Measurements from ENCODE around the gene OGG1.
"Not testable (repeated sequence)": the region's sequence is repeated elsewhere in the genome, so short reads cannot be mapped to it uniquely, and the experiment has no call there.

The OGG1 gene

GRCh38 chr3:9767418-9767817 is 17.7 kb downstream of the OGG1 start:
- Mint-ChIP-seq H3K36me3 (no peaks in the 10 kb centered on the region), H3K27ac (no peak overlapping the region), H3K4me3 (no peak overlapping the region), H3K4me1 (ENCODE audit: low read depth) (peaks cover 17% of the 10 kb centered on the region), H3K27me3 (no peaks in the 10 kb centered on the region), H3K9me3 (ENCODE audit: low read depth) (no peaks in the 10 kb centered on the region)

- Mint-ChIP-seq H3K27me3 (no peaks in the 10 kb centered on the region), H3K4me1 (ENCODE audit: low read depth) (peaks cover 17% of the 10 kb centered on the region), H3K27ac (peak overlapping the region; percentile 28), H3K4me3 (no peak overlapping the region), H3K36me3 (no peaks in the 10 kb centered on the region), H3K9me3 (ENCODE audit: low read depth) (no peaks in the 10 kb centered on the region)
These were observed 18.5 kb downstream of the OGG1 start for GRCh38 chr3:9768141-9768775.

GRCh38 chr3:9769012-9769411 is 19.3 kb downstream of the OGG1 start:
- peak overlapping the region; percentile 72 for H3K4me3 Mint-ChIP-seq
- no peaks in the 10 kb centered on the region for H3K36me3 Mint-ChIP-seq
- H3K4me1 Mint-ChIP-seq (ENCODE audit: low read depth) = peaks cover 15% of the 10 kb centered on the region
- no peaks in the 10 kb centered on the region for H3K9me3 Mint-ChIP-seq (ENCODE audit: low read depth)
- no peaks in the 10 kb centered on the region for H3K27me3 Mint-ChIP-seq
- peak overlapping the region; percentile 54 for H3K27ac Mint-ChIP-seq

GRCh38 chr3:9769426-9770275 is 19.9 kb downstream of the OGG1 start, which contains the start of gene CAMK1:
CAMK1 (minus strand) TSS chr3:9769947; CDS start chr3:9767749, 2,198 bp downstream.
- Mint-ChIP-seq H3K27me3 (no peaks in the 10 kb centered on the region), H3K9me3 (ENCODE audit: low read depth) (no peaks in the 10 kb centered on the region), H3K36me3 (no peaks in the 10 kb centered on the region), H3K27ac (peak within 1 kb of the TSS; percentile 54), H3K4me1 (ENCODE audit: low read depth) (peaks cover 15% of the 10 kb centered on the region), H3K4me3 (peak within 1 kb of the TSS; percentile 72)

GRCh38 chr3:9770276-9770812 is 20.6 kb downstream of the OGG1 start:
- Mint-ChIP-seq H3K27ac (no peak overlapping the region), H3K4me3 (peak overlapping the region; percentile 40), H3K36me3 (no peaks in the 10 kb centered on the region), H3K4me1 (ENCODE audit: low read depth) (peaks cover 18% of the 10 kb centered on the region), H3K9me3 (ENCODE audit: low read depth) (no peaks in the 10 kb centered on the region), H3K27me3 (no peaks in the 10 kb centered on the region)

- H3K9me3 Mint-ChIP-seq (ENCODE audit: low read depth); H3K27ac Mint-ChIP-seq: not testable (repeated sequence)
- peak overlapping the region; percentile 27 for H3K4me3 Mint-ChIP-seq
These were observed 21.3 kb downstream of the OGG1 start for GRCh38 chr3:9771007-9771406.

GRCh38 chr3:9776896-9777693 is 27.3 kb downstream of the OGG1 start:
- peaks cover 8% of the 10 kb centered on the region for H3K36me3 Mint-ChIP-seq
- peak overlapping the region; percentile 84 for H3K4me3 Mint-ChIP-seq
- H3K9me3 Mint-ChIP-seq (ENCODE audit: low read depth) = no peaks in the 10 kb centered on the region
- H3K27me3 Mint-ChIP-seq = no peaks in the 10 kb centered on the region
- peak overlapping the region; percentile 96 for H3K27ac Mint-ChIP-seq
- H3K4me1 Mint-ChIP-seq (ENCODE audit: low read depth) = peaks cover 58% of the 10 kb centered on the region

More at GRCh38 chr3:9771007-9771406, 21.3 kb downstream of the OGG1 start:
- not testable (repeated sequence) for H3K36me3 Mint-ChIP-seq, H3K27me3 Mint-ChIP-seq
- H3K4me1 Mint-ChIP-seq (ENCODE audit: low read depth) = peaks cover 21% of the 10 kb centered on the region

GRCh38 chr3:9777694-9778021 is 27.9 kb downstream of the OGG1 start:
- Mint-ChIP-seq H3K27me3 (no peaks in the 10 kb centered on the region), H3K9me3 (ENCODE audit: low read depth) (no peaks in the 10 kb centered on the region), H3K4me1 (ENCODE audit: low read depth) (peaks cover 64% of the 10 kb centered on the region), H3K4me3 (peak overlapping the region; percentile 84), H3K27ac (peak overlapping the region; percentile 96), H3K36me3 (peaks cover 8% of the 10 kb centered on the region)

- peak overlapping the region; percentile 84 for H3K4me3 Mint-ChIP-seq
- H3K9me3 Mint-ChIP-seq (ENCODE audit: low read depth) = no peaks in the 10 kb centered on the region
- H3K36me3 Mint-ChIP-seq = peaks cover 10% of the 10 kb centered on the region
- H3K27me3 Mint-ChIP-seq = no peaks in the 10 kb centered on the region
- peaks cover 68% of the 10 kb centered on the region for H3K4me1 Mint-ChIP-seq (ENCODE audit: low read depth)
- peak overlapping the region; percentile 96 for H3K27ac Mint-ChIP-seq
These were observed 28.7 kb downstream of the OGG1 start for GRCh38 chr3:9778143-9779074.

GRCh38 chr3:9779075-9779593 is 29.4 kb downstream of the OGG1 start:
- Mint-ChIP-seq H3K27ac (peak overlapping the region; percentile 96), H3K9me3 (ENCODE audit: low read depth) (no peaks in the 10 kb centered on the region), H3K4me3 (peak overlapping the region; percentile 84), H3K36me3 (peaks cover 10% of the 10 kb centered on the region), H3K27me3 (no peaks in the 10 kb centered on the region), H3K4me1 (ENCODE audit: low read depth) (peaks cover 68% of the 10 kb centered on the region)

GRCh38 chr3:9779721-9780457 is 30.1 kb downstream of the OGG1 start:
- Mint-ChIP-seq H3K27me3 (no peaks in the 10 kb centered on the region), H3K4me3 (peak overlapping the region; percentile 59), H3K27ac (peak overlapping the region; percentile 96), H3K9me3 (ENCODE audit: low read depth) (no peaks in the 10 kb centered on the region), H3K4me1 (ENCODE audit: low read depth) (peaks cover 68% of the 10 kb centered on the region), H3K36me3 (peaks cover 10% of the 10 kb centered on the region)

GRCh38 chr3:9780458-9780812 is 30.7 kb downstream of the OGG1 start:
- peaks cover 12% of the 10 kb centered on the region for H3K36me3 Mint-ChIP-seq
- H3K27me3 Mint-ChIP-seq = no peaks in the 10 kb centered on the region
- H3K4me1 Mint-ChIP-seq (ENCODE audit: low read depth) = peaks cover 65% of the 10 kb centered on the region
- peak overlapping the region; percentile 96 for H3K27ac Mint-ChIP-seq
- peak overlapping the region; percentile 44 for H3K4me3 Mint-ChIP-seq
- no peaks in the 10 kb centered on the region for H3K9me3 Mint-ChIP-seq (ENCODE audit: low read depth)

- Mint-ChIP-seq H3K4me1 (ENCODE audit: low read depth) (peaks cover 68% of the 10 kb centered on the region), H3K36me3 (peaks cover 14% of the 10 kb centered on the region), H3K27ac (peak overlapping the region; percentile 96), H3K9me3 (ENCODE audit: low read depth) (no peaks in the 10 kb centered on the region), H3K4me3 (no peak overlapping the region), H3K27me3 (no peaks in the 10 kb centered on the region)
These were observed 31.2 kb downstream of the OGG1 start for GRCh38 chr3:9780910-9781309.

Data from activated naive CD8-positive, alpha-beta T cell (primary cell).